Left renal pelvis (tissue), 4 donors: Measurements from ENCODE around the gene KNDC1. TPM values are rescaled to one million over a fixed set of nuclear protein-coding genes. Genes with fewer than 3 reads are reported as not detected.
"Not testable (repeated sequence)": the region's sequence is repeated elsewhere in the genome, so short reads cannot be mapped to it uniquely, and the experiment has no call there.

Experiments used
- DNase-seq, 4 donors: peaks; one replicate each; pipeline ENCODE4 v3.0.0-alpha.2; 2013; ENCODE audit warnings: low read depth in 4 of 4, low spot score in 3 of 4
- polyA plus RNA-seq, 4 donors: library from polyadenylated mRNA; unstranded; fragments of 120-200 nt; gene quantifications; one replicate each; pipeline ENCODE4 v1.2.1, GENCODE V29; 2013; ENCODE audit not compliant: insufficient read length in 4 of 4

The KNDC1 gene
- polyA plus RNA-seq, 4 donors = 2.5 to 10.0 (median 6.9) TPM

DNA sequence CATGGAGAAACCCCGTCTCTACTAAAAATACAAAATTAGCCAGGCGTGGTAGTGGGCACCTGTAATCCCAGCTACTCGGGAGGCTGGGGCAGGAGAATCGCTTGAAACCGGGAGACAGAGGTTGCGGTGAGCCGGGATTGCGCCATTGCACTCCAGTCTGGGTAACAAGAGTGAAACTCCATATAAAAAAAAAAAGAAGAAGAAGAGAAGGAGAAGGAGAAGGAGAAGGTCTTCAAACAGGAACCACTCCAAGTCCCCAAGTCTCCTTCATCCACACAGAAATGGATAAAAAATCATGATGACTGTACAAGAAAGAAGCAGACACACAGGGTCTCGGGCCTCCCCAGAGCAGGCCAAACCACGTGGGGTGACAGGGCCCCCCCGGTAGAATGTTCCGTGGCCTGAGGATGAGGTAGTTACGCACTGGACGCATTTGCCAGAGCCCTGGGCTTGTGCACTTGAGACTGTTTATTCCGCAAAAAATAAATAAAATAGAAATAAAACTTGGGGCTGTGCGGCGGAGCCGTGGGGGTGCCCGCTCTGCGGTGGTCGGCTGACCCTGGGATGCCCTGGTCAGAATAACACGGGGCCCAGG, 93.4 kb downstream of the KNDC1 start:
- DNase-seq = no peak

GRCh38 chr10:133254421-133255120, 94.6 kb downstream of the KNDC1 start:
- no peak for DNase-seq

GRCh38 chr10:133255323-133255722, 95.3 kb downstream of the KNDC1 start:
- DNase-seq = no peak

DNA sequence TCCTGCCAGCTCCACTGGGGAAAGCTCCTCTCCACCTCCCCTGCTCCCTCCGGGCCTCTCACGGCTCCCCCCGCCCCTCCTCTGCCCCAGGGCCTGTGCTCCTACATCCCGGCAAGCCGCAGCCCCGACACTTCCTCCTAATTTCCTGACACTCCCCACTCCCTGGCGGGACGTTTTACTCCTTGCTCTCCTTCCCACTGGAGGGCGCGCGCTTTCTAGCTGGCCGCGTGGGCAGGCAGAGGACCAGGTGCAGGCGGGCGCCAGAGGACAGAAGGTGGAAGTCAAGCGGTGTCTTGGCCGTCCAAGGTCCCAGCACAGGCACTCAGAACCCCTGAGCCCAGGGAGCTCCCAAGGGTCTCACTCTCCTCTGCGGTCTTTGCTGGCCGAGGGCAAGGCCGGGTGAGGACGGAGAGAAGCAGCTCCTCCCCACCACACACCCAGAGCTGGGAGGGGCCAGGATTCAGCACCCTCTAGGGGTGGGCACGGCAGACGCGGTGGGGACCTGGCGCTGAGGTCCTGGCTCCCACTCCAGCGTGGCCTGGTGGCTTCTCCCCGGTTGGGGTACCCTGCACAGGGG, 97.6 kb downstream of the KNDC1 start:
- DNase-seq = no peak

DNA sequence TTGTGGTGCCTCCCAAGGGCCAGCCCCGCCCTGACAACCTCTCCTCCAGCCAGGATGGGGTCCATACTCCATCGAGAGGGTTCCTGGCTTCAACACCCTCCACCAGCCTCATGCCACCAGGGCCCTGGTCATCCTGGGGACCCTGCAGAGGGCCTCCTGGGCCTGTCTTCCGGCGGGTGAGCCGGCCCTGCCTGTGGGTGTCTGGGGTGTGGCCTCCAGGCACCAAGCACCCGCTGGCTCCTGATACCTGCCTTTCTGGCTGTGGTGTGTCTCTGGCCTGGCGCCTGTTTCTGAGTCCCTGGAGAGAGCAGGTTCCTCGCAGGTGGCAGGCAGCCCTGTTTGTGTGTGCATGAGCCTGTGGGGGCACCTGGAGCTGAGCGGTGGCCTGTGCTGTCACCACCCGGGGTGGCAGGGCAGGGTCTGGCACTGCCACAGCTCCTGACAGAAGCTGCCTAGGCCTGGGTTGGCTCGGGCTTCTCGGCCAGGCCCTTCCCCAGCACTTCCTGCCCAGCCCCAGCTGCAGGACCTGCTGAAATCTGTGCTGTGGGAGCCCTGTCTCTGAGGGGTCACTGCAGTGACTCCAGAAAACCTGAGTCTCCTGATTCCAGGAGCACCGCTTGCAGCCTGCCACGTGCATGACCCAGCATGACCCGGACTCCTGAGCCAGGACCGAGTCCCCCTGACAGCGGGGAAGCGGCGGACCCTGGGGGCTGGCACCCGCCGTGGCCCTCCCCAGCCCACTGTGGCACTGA, 98.2 kb downstream of the KNDC1 start:
- no peak for DNase-seq

- no peak for DNase-seq
Measured at GRCh38 chr10:133258818-133259601, 99.0 kb downstream of the KNDC1 start.

GRCh38 chr10:133259602-133259989, 99.6 kb downstream of the KNDC1 start:
- no peak for DNase-seq

- DNase-seq = no peak
Measured at GRCh38 chr10:133260895-133261725, 101.1 kb downstream of the KNDC1 start.

GRCh38 chr10:133261726-133262325, 101.8 kb downstream of the KNDC1 start:
- DNase-seq = no peak

- no peak for DNase-seq
Measured at GRCh38 chr10:133262696-133263095, 102.7 kb downstream of the KNDC1 start.

GRCh38 chr10:133263674-133264073, 103.7 kb downstream of the KNDC1 start:
- DNase-seq = no peak

DNA sequence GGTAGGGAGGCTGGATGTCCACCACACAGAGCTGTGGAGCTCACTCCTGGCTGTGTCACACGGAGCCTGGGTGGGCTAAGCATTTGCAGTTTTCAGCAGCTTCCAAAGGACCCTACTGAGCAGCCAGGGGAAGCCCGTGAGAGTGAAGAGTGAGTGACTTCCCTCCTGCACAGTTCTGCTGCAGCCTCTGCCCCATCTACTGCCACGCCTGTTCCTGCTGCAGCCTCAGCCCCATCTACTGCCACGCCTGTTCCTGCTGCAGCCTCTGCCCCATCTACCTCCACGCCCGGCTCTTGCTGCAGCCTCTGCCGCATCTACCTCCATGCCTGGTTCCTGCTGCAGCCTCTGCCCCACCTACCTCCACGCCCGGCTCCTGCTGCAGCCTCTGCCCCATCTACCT, 104.4 kb downstream of the KNDC1 start:
- DNase-seq = no peak

- not testable (repeated sequence) for DNase-seq
Measured at GRCh38 chr10:133265052-133265451, 105.0 kb downstream of the KNDC1 start.

- no peak for DNase-seq
Measured at GRCh38 chr10:133266056-133266795, 106.2 kb downstream of the KNDC1 start.

DNA sequence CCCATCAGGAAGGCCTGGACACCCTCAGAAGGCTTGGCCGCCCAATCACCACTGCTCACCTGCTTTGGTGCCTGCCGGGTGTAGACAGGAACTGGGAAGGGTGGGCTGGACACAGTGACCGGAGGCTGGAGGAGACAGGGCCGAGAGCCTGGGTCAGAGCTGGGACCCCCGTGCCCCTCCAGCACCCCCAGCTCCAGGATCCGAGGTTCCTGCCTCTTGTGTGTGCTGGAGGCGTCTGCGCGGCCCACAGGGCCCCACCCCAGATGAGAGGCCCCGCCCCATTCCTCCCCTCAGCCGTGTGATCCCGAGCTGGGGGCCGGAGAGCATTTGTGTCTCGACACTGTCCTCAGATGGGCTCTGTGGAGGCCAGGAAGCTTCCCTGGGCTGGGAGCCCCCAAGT, 107.3 kb downstream of the KNDC1 start:
- DNase-seq = no peak

DNA sequence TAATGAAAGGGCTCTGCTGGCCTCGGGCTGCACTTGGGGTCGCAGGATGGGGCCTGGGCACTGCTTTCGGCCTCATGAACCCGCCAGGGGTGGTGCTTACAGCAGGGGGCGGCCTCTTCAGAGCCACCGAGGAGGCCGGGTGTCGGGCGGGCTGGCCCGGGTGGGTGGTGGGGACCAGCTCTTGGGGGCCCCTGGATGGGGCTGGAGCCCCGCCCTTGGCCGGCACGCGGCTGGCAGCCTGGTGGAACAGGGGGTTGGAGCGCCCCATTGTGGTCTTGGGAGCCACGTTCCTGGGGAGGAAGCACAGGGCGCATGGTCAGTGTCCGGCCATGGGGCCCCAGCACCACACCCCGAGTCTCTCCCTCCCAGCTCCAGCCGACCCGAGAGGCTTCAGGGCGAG, 107.8 kb downstream of the KNDC1 start:
- no peak for DNase-seq

GRCh38 chr10:133268532-133268931, 108.5 kb downstream of the KNDC1 start:
- DNase-seq = no peak

DNA sequence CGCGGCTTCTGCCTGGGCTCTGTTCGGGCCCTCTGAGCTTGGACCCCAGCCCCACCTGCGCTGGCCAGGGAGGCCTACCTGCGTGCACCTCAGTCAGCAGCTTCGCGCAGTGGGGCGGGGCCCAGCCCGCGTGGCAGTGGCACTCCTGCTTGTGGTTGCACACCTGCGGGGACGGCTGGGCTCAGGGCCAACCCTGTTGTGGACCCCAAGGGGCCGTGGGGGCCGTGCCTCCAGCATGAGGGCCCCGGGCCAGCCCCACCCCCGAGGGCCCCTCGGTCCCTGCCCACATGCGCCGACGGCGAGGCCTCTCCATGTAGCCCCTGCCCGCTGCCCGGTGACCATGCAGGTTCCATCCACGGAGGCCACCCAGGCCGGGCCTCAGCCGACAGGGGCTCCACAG, 109.3 kb downstream of the KNDC1 start:
- DNase-seq = no peak

DNA sequence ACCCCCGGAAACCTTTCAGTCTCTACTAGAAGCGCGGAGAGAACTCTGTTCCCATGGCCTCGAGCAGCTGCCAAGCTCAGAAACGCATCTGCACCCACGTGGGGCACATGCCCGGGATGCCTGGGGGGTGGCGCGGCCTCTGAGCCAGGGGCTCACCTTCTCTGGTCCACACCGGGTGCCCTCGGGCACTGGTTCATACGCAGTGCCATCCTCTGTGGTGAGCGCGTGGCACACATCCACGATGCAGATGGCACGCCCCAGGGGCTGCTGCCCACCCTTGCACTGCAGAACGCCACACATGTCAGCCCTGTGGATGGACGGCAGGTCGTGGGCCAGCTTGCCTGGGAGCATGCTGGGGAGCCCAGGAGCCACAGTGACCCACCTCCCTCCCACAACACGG, 110.2 kb downstream of the KNDC1 start:
- DNase-seq = no peak
